ENCODE measurements around the gene DAPK2. TPM values are rescaled to one million over a fixed set of nuclear protein-coding genes. Genes with fewer than 3 reads are reported as not detected.
"Not testable (repeated sequence)": the region's sequence is repeated elsewhere in the genome, so short reads cannot be mapped to it uniquely, and the experiment has no call there.

DAPK2 gene
- total RNA-seq, 1 donor from 2014 or later, result 39.0 TPM

- TF ChIP-seq CTCF (IDR thresholded peaks at IDR 0.05; ENCODE audit: borderline replicate concordance), result no peak
- Histone ChIP-seq H3K27me3 (ENCODE audit: low read depth) (no peaks in the 10 kb centered on the region), H3K4me1 (peaks cover 83% of the 10 kb centered on the region), H3K36me3 (peaks cover 18% of the 10 kb centered on the region), H3K4me3 (peak overlapping the region; percentile 78), H3K27ac (replicated peaks) (peak overlapping the region; percentile 93), H3K9me3 (replicated peaks) (no peaks in the 10 kb centered on the region)
- no peak for DNase-seq
- intact Hi-C loops (cut with micrococcal nuclease), result no loop called here
These were observed 46.0 kb upstream of the DAPK2 start for GRCh38 chr15:64092075-64092820.

- intact Hi-C loops (cut with micrococcal nuclease), result no loop called here
- H3K9me3 ChIP-seq (replicated peaks), result no peaks in the 10 kb centered on the region
- no peaks in the 10 kb centered on the region for H3K27me3 ChIP-seq (ENCODE audit: low read depth)
- peaks cover 32% of the 10 kb centered on the region for H3K36me3 ChIP-seq
- no peak for TF ChIP-seq CTCF (IDR thresholded peaks at IDR 0.05; ENCODE audit: borderline replicate concordance)
- peaks cover 68% of the 10 kb centered on the region for H3K4me1 ChIP-seq
- no peak for DNase-seq
- no peak overlapping the region for H3K4me3 ChIP-seq
- peak overlapping the region; percentile 93 for H3K27ac ChIP-seq (replicated peaks)
These were observed 44.2 kb upstream of the DAPK2 start for GRCh38 chr15:64090527-64090926.

GRCh38 chr15:64089543-64090280, 43.4 kb upstream of the DAPK2 start:
- Histone ChIP-seq H3K9me3 (replicated peaks) (no peaks in the 10 kb centered on the region), H3K27ac (replicated peaks) (peak overlapping the region; percentile 93), H3K4me3 (peak overlapping the region; percentile 11), H3K36me3 (peaks cover 41% of the 10 kb centered on the region), H3K27me3 (ENCODE audit: low read depth) (no peaks in the 10 kb centered on the region), H3K4me1 (peaks cover 59% of the 10 kb centered on the region)
- TF ChIP-seq CTCF (IDR thresholded peaks at IDR 0.05; ENCODE audit: borderline replicate concordance), result no peak
- intact Hi-C loops (cut with micrococcal nuclease), result no loop called here
- DNase-seq, result no peak

- intact Hi-C loops (cut with micrococcal nuclease), result no loop called here
- TF ChIP-seq CTCF (IDR thresholded peaks at IDR 0.05; ENCODE audit: borderline replicate concordance), result no peak
- H3K27ac ChIP-seq (replicated peaks), result no peak overlapping the region
- H3K27me3 ChIP-seq (ENCODE audit: low read depth), result no peaks in the 10 kb centered on the region
- no peaks in the 10 kb centered on the region for H3K9me3 ChIP-seq (replicated peaks)
- H3K4me1 ChIP-seq, result no peaks in the 10 kb centered on the region
- no peak overlapping the region for H3K4me3 ChIP-seq
- peaks cover 86% of the 10 kb centered on the region for H3K36me3 ChIP-seq
- DNase-seq, result no peak
These were observed 36.5 kb upstream of the DAPK2 start for GRCh38 chr15:64082757-64083156.

- Histone ChIP-seq H3K36me3 (peaks cover 39% of the 10 kb centered on the region), H3K4me1 (peaks cover 31% of the 10 kb centered on the region)
- H3K9me3 ChIP-seq (replicated peaks); H3K27me3 ChIP-seq (ENCODE audit: low read depth); H3K4me3 ChIP-seq; H3K27ac ChIP-seq (replicated peaks); DNase-seq; intact Hi-C loops (cut with micrococcal nuclease): not testable (repeated sequence)
These were observed 27.2 kb upstream of the DAPK2 start for GRCh38 chr15:64073496-64073895.

- no peak overlapping the region for H3K4me3 ChIP-seq
- H3K27ac ChIP-seq (replicated peaks), result peak overlapping the region; percentile 39
- peaks cover 39% of the 10 kb centered on the region for H3K36me3 ChIP-seq
- peaks cover 32% of the 10 kb centered on the region for H3K4me1 ChIP-seq
- DNase-seq, result no peak
- intact Hi-C loops (cut with micrococcal nuclease), result no loop called here
- H3K9me3 ChIP-seq (replicated peaks), result no peaks in the 10 kb centered on the region
- no peak for TF ChIP-seq CTCF (IDR thresholded peaks at IDR 0.05; ENCODE audit: borderline replicate concordance)
- H3K27me3 ChIP-seq (ENCODE audit: low read depth), result no peaks in the 10 kb centered on the region
These were observed 26.5 kb upstream of the DAPK2 start for GRCh38 chr15:64072812-64073211.
